NOMO-1 treated with DMSO at 0.1 percent for 48 hours (cell line): ENCODE data around the gene LBP.
"Not testable (repeated sequence)": the region's sequence is repeated elsewhere in the genome, so short reads cannot be mapped to it uniquely, and the experiment has no call there.

Source experiments
- DNase-seq: peaks from one replicate; lab custom pipeline; 2025; ENCODE audit not compliant: unreplicated experiment; lab: John Stamatoyannopoulos, UW

LBP gene

DNA sequence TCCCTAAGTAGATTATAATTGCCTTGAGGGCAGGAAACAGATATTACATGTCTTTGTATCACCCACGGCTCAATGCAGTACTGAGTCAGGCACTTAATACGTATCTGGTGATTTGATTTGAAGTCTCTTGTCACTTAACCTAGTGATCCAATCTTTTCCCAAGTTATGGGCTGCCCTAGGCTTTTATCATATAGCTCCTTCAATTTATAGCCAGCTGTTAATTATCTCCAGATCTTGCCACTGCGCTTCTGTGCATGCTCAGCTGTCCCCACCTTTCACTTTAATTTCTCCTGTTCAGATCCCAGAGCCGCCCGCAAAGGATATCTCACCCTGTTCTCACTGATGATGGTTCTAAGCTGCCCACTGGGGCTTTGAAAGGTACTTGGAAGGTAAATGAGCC, 47.0 kb downstream of the LBP start:
- no peak for DNase-seq

DNA sequence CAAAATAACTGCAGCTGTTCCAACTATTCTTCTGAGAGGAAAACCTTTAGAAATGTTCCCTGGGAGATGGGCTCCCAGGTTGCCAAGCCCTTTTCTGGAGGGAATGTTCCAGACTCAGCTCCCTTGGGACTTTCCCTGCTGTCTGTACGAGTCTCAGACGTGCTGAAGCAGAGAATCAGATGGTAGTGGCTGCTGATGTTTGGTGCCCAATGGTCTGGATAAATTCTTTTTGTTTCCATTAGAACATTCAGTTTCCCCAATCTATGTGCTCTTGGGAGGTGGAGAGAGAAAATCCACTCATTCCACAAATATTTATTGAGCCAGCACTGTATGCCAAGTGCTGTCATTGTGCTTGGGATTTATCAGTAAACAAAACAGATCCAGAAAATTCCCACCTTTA, 48.9 kb downstream of the LBP start:
- no peak for DNase-seq

DNA sequence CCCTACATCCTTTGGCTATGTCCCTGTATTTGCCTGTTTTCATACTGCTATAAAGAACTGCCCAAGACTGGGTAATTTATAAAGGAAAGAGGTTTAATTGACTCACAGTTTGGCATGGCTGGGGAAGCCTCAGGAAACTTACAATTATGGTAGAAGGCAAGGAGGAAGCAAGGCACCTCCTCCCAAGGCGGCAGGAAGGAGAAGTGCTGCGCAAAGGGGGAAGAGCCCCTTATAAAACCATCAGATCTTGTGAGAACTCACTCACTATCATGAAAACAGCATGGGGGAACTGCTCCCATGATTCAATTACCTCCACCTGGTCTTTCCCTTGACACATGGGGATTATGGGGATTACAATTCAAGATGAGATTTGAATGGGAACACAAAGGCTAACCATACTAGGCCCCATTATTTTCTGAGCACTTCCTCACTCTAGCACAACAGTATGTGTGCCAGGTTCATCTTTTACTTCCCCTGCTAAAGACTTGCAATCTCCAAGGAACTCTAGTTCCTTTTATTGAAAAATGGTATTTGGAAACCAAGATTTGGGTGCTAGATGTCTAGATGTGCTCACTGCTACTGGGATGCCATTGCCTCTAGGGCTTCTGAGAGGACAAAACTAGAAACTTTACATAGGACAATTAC, 49.6 kb downstream of the LBP start:
- peak; percentile 56 for DNase-seq

DNA sequence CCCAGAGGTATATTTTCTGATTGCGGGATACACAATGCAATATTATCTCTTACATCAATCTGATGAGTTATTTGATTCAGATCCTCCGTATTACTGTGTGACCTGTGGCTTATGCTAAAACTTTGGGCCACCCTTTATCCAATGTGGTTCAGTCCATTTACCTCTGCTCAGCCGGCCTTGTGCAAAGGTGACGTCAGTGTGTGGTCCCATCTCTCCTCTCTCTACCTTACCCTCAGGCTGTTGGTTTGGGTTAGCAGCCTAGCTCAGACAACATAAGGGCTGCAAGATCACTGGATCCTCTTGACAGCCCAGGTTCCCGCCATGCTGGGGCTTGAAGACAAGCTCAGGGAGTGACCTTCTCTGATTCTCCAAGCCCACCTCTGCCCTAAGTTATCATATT, 55.8 kb downstream of the LBP start:
- DNase-seq = no peak

- DNase-seq = no peak
Observed at GRCh38 chr20:38402816-38403215, 56.5 kb downstream of the LBP start.

GRCh38 chr20:38404016-38404415, 57.7 kb downstream of the LBP start:
- no peak for DNase-seq

DNA sequence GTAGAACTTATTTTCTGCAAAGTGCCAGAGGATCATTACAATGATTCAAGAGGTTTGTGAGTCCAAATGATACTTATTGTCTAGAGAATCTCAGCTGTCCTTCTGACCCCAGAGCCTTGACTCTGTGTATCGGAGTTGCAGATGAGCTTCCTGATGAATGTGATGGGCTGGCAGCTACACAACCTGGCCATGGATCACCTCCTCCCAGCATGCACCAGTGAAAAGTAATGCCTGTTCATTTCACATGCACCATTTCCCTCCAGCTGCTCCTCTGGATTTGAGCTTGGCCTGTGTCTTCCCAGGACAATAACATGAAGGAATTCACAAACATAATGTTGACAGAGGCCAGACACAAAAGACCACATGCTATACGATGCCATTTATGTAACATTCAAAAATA, 58.9 kb downstream of the LBP start:
- no peak for DNase-seq

DNA sequence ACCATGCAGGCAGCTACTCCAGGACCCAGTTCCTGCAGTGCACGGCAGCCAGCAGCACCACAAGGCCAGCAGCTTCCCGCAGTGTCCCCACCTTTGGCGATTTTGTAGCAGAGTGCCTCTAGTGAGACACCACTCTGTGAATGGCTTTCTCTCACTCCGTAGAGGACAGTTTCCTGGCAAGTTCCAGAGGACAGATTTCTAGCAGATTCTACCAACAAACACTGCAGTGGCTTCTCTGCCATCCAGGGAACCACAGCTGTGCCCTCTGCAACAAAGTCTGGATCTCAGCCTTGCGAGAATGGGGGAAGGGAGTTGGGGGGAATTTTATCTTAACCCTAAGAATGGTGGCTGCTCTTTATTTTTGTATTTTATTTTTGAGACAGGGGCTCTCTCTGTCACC, 60.2 kb downstream of the LBP start:
- no peak for DNase-seq

- no peak for DNase-seq
Observed at GRCh38 chr20:38407321-38407720, 61.0 kb downstream of the LBP start.

GRCh38 chr20:38407822-38408221, 61.5 kb downstream of the LBP start:
- not testable (repeated sequence) for DNase-seq

GRCh38 chr20:38412877-38413577, 66.7 kb downstream of the LBP start:
- DNase-seq = no peak

DNA sequence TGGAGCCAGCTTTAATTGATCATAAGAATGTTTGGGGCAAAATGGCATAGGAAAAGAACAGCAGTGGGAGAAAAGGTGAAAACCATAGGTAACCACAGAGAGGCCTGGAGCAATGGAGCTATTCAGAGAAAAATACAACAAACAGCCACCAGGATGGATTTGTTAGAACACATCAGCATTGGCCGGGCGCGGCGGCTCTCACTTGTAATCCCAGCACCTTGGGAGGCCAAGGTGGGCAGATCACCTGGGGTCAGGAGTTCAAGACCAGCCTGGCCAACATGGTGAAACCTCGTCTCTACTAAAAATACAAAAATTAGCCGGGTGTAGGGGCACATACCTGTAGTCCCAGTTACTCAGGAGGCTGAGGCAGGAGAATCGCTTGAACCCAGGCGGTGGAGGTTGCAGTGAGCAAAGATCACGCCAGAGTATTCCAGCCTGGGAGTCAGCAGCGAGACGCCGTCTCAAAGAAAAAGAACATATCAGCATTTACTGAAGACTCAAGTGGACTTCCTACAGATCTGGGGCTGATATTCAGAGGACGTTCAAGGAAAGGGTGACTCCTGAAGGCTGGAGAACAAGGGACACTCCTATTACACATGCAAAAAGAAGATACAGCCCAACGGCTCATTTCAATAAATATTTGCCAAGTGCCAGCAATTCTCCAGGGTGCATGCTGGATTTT, 68.6 kb downstream of the LBP start:
- no peak for DNase-seq

DNA sequence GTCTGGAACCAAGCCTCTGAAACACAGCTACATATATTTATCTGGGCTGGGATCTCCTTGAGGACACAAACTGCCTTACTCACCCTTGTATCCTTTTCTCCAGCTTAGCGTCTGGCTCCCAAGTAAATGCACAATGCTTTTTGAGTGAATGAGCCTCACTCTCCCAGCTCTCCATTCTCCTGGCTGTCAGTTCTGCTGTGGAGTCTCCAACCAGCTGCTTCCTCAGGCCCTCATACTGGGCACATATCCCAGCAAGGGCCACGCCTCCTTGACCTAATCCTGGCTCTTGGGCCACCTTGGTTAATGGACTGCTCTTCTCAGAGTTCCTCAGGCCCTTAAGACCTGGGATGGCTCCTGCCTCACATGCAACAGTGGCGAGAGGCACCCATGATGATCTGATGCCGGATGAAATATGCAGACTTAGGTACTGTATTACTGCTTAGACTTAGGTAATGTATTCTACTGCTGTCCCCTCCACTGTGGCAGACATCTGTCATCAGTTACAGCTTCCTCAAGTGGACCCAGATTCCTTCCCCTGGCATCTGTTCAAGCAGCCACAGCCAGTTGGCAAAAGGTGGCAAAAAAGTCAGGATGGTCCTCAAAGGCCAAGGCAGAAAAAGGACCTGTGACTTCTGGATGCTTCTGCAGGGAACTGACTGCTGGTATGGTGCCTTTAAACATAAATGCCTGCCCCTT, 72.4 kb downstream of the LBP start:
- DNase-seq = no peak

DNA sequence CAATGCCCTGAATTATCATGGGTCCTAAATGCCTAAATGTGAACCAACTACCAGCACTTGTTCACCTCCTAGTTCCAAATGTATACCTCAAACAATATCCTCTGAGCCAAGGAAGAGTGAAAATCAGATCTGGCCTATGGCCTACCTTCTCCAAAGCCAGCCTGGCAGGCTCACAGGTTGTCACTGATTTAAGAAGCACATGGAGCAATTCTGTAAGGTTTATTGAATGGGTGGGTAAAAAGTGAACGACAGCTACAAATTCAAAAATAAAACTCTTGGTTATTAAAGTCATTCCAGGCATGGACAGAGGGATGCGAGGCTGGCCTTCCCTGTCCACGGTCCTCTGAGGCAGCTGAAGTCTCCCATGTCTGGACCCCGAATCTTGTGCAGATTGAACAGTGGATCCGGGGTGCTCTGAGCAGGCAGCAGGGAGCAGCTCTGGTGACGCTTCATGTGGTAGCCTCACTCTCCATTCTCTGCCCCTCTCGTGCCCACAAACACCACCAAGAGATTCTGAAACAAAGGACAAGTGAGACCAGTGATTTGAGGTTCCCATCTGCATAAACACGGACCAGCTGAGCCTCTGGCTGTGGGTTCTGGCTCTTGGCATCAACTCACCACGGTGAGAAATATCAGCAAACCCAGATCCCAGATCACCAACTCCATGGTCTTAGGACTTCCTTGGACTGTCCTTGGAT, 74.3 kb downstream of the LBP start:
- DNase-seq = no peak

- no peak for DNase-seq
Observed at GRCh38 chr20:38421915-38422314, 75.6 kb downstream of the LBP start.

DNA sequence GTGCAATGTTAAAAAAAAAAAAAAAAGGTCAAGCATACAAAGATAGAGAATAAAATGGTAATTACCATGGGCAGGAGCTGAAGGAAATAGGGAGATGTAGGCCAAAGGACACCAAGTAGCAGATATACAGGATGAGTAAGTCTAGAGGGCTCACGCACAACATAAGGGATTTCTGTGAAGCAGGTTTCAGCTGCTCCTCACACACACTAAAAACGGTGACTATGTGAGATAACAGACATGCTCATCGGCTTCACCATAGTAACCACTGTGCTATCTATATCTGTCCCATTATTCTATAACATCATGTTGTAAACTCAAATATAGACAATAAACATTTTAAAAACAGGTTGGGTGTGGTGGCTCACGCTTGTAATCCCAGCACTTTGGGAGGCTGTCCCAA, 77.3 kb downstream of the LBP start:
- DNase-seq = no peak

GRCh38 chr20:38424401-38424800, 78.1 kb downstream of the LBP start:
- DNase-seq = no peak

- peak; percentile 26 for DNase-seq
Observed at GRCh38 chr20:38426006-38426897, 80.0 kb downstream of the LBP start.
